ENCODE results near the gene TNP2.

Gene TNP2

GRCh38 chr16:11276896-11277593 is 7.9 kb upstream of the TNP2 start:
- no peak for DNase-seq (ENCODE audit: low spot score)

- DNase-seq (ENCODE audit: low spot score): no peak
Measured at GRCh38 chr16:11276143-11276895, 7.2 kb upstream of the TNP2 start, which contains the start of gene PRM2. Gene PRM2 (minus strand): TSS chr16:11276480. CDS start chr16:11276370, 110 bp downstream.

- DNase-seq (ENCODE audit: low spot score): no peak
Measured at GRCh38 chr16:11274964-11275363, 5.8 kb upstream of the TNP2 start.

- DNase-seq (ENCODE audit: low spot score): peak; percentile 56
Measured at GRCh38 chr16:11273721-11274324, 4.7 kb upstream of the TNP2 start.

- no peak for DNase-seq (ENCODE audit: low spot score)
Measured at GRCh38 chr16:11272921-11273720, 4.0 kb upstream of the TNP2 start, which contains the start of gene PRM3. Gene PRM3 (minus strand): TSS chr16:11273629. CDS start chr16:11273595, 34 bp downstream.

- no peak for DNase-seq (ENCODE audit: low spot score)
Measured at GRCh38 chr16:11272484-11272883, 3.4 kb upstream of the TNP2 start.

- DNase-seq (ENCODE audit: low spot score): no peak
Measured at GRCh38 chr16:11271610-11272009, 2.5 kb upstream of the TNP2 start.

- DNase-seq (ENCODE audit: low spot score): no peak
Measured at GRCh38 chr16:11270602-11271162, 1.6 kb upstream of the TNP2 start.

- no peak for DNase-seq (ENCODE audit: low spot score)
Measured at GRCh38 chr16:11265124-11265523, 4.0 kb downstream of the TNP2 start.

GRCh38 chr16:11264155-11264832 is 4.8 kb downstream of the TNP2 start:
- no peak for DNase-seq (ENCODE audit: low spot score)

GRCh38 chr16:11263737-11264136 is 5.4 kb downstream of the TNP2 start:
- no peak for DNase-seq (ENCODE audit: low spot score)

- DNase-seq (ENCODE audit: low spot score): no peak
Measured at GRCh38 chr16:11262915-11263314, 6.2 kb downstream of the TNP2 start.

- DNase-seq (ENCODE audit: low spot score): no peak
Measured at GRCh38 chr16:11260596-11260966, 8.5 kb downstream of the TNP2 start.

GRCh38 chr16:11259655-11260595 is 9.2 kb downstream of the TNP2 start:
- no peak for DNase-seq (ENCODE audit: low spot score)

- DNase-seq (ENCODE audit: low spot score): peak; percentile 93
Measured at GRCh38 chr16:11258553-11259492, 10.3 kb downstream of the TNP2 start.

- DNase-seq (ENCODE audit: low spot score): peak; percentile 87
Measured at GRCh38 chr16:11257131-11257938, 11.8 kb downstream of the TNP2 start.

GRCh38 chr16:11256661-11257130 is 12.4 kb downstream of the TNP2 start:
- peak; percentile 28 for DNase-seq (ENCODE audit: low spot score)

Data from pons (tissue), 1 donor.